Adrenal gland (tissue), 5 donors: Measurements from ENCODE around the gene SLC6A11.

Source experiments
- CTCF ChIP-seq, 6 experiments: fragments of 450-650 bp in 4 of 6; fragments of 200-600 bp in 2 of 6; sonication (generic) in 1 of 6; IDR thresholded peaks; 1 replicate in 5 of 6; 2 replicates in 1 of 6; pipeline versions ENCODE4 v1.5.1 to v1.8.0; 2016 to 2021; ENCODE audit warnings: antibody characterized with exemption in 6 of 6, mild to moderate bottlenecking in 2 of 6, moderate library complexity in 1 of 6
- POLR2A ChIP-seq, 2 donors: fragments of 450-650 bp; IDR thresholded peaks; one replicate each; pipeline ENCODE4 v1.6.1; 2017; ENCODE audit warnings: antibody characterized with exemption in 2 of 2, mild to moderate bottlenecking in 2 of 2, moderate library complexity in 1 of 2
- donor health status: DM: no; HTN: no; CAD: no.

GRCh38 chr3:10855871-10856662 lies 40.0 kb downstream of the SLC6A11 start:
- no peak for TF ChIP-seq CTCF (IDR thresholded peaks at IDR 0.05)
- TF ChIP-seq POLR2A (IDR thresholded peaks at IDR 0.05), result no peak
